Measurements from ENCODE around the gene ARL2BP.
A peak's percentile ranks its signal among the peaks of the same experiment; 100 is the strongest.

The ARL2BP gene

GRCh38 chr16:57242650-57243049, 2.4 kb upstream of the ARL2BP start:
- H3K36me3 Mint-ChIP-seq (ENCODE audit: insufficient read depth), result peaks cover 20% of the 10 kb centered on the region
- DNase-seq (ENCODE audit: low spot score in 2 of 2) (no peak), ATAC-seq (replicated peaks; ENCODE audit: extremely low read depth, poor library complexity, severe bottlenecking) (no peak)
- no peaks in the 10 kb centered on the region for H3K9me3 Mint-ChIP-seq
- H3K27ac Mint-ChIP-seq (ENCODE audit: low read depth), result no peak overlapping the region
- H3K4me3 Mint-ChIP-seq, result no peak overlapping the region
- H3K27me3 Mint-ChIP-seq, result no peaks in the 10 kb centered on the region
- H3K4me1 Mint-ChIP-seq, result peaks cover 19% of the 10 kb centered on the region

GRCh38 chr16:57244463-57244766, 644 bp upstream of the ARL2BP start:
- Mint-ChIP-seq H3K4me1 (peaks cover 19% of the 10 kb centered on the region), H3K36me3 (ENCODE audit: insufficient read depth) (peaks cover 25% of the 10 kb centered on the region), H3K4me3 (peak overlapping the region; percentile 87), H3K9me3 (no peaks in the 10 kb centered on the region), H3K27me3 (no peaks in the 10 kb centered on the region), H3K27ac (ENCODE audit: low read depth) (peak overlapping the region; percentile 94)
- ATAC-seq (replicated peaks; ENCODE audit: extremely low read depth, poor library complexity, severe bottlenecking) (peak; percentile 52), DNase-seq (ENCODE audit: low spot score in 2 of 2) (no peak)

GRCh38 chr16:57245472-57246113, 534 bp downstream of the ARL2BP start:
- H3K9me3 Mint-ChIP-seq, result no peaks in the 10 kb centered on the region
- no peaks in the 10 kb centered on the region for H3K27me3 Mint-ChIP-seq
- ATAC-seq (replicated peaks; ENCODE audit: extremely low read depth, poor library complexity, severe bottlenecking) (peak; percentile 21), DNase-seq (ENCODE audit: low spot score in 2 of 2) (no peak)
- peak overlapping the region; percentile 87 for H3K4me3 Mint-ChIP-seq
- H3K36me3 Mint-ChIP-seq (ENCODE audit: insufficient read depth), result peaks cover 34% of the 10 kb centered on the region
- H3K4me1 Mint-ChIP-seq, result peaks cover 19% of the 10 kb centered on the region
- peak overlapping the region; percentile 88 for H3K27ac Mint-ChIP-seq (ENCODE audit: low read depth)

GRCh38 chr16:57251352-57251751, 6.3 kb downstream of the ARL2BP start:
- Mint-ChIP-seq H3K36me3 (ENCODE audit: insufficient read depth) (peaks cover 53% of the 10 kb centered on the region), H3K4me3 (no peak overlapping the region)

GRCh38 chr16:57252148-57252721, 7.2 kb downstream of the ARL2BP start:
- H3K27me3 Mint-ChIP-seq, result no peaks in the 10 kb centered on the region
- DNase-seq (ENCODE audit: low spot score in 2 of 2), result no peak
- H3K4me1 Mint-ChIP-seq, result peaks cover 10% of the 10 kb centered on the region
- H3K27ac Mint-ChIP-seq (ENCODE audit: low read depth), result no peak overlapping the region
- H3K4me3 Mint-ChIP-seq, result no peak overlapping the region
- no peaks in the 10 kb centered on the region for H3K9me3 Mint-ChIP-seq
- H3K36me3 Mint-ChIP-seq (ENCODE audit: insufficient read depth), result peaks cover 53% of the 10 kb centered on the region
- ATAC-seq (replicated peaks; ENCODE audit: extremely low read depth, poor library complexity, severe bottlenecking), result no peak

More at GRCh38 chr16:57251352-57251751, 6.3 kb downstream of the ARL2BP start:
- ATAC-seq (replicated peaks; ENCODE audit: extremely low read depth, poor library complexity, severe bottlenecking) (no peak), DNase-seq (ENCODE audit: low spot score in 2 of 2) (no peak)
- Mint-ChIP-seq H3K27ac (ENCODE audit: low read depth) (no peak overlapping the region), H3K27me3 (no peaks in the 10 kb centered on the region), H3K4me1 (peaks cover 10% of the 10 kb centered on the region), H3K9me3 (no peaks in the 10 kb centered on the region)

GRCh38 chr16:57253466-57253865, 8.4 kb downstream of the ARL2BP start:
- no peaks in the 10 kb centered on the region for H3K9me3 Mint-ChIP-seq
- H3K4me3 Mint-ChIP-seq, result no peak overlapping the region
- no peak overlapping the region for H3K27ac Mint-ChIP-seq (ENCODE audit: low read depth)
- no peaks in the 10 kb centered on the region for H3K27me3 Mint-ChIP-seq
- ATAC-seq (replicated peaks; ENCODE audit: extremely low read depth, poor library complexity, severe bottlenecking), result no peak
- no peak for DNase-seq (ENCODE audit: low spot score in 2 of 2)
- peaks cover 10% of the 10 kb centered on the region for H3K4me1 Mint-ChIP-seq
- H3K36me3 Mint-ChIP-seq (ENCODE audit: insufficient read depth), result peaks cover 47% of the 10 kb centered on the region

GRCh38 chr16:57255686-57256415, 10.8 kb downstream of the ARL2BP start:
- no peak overlapping the region for H3K27ac Mint-ChIP-seq (ENCODE audit: low read depth)
- H3K9me3 Mint-ChIP-seq, result no peaks in the 10 kb centered on the region
- H3K27me3 Mint-ChIP-seq, result no peaks in the 10 kb centered on the region
- no peak overlapping the region for H3K4me3 Mint-ChIP-seq
- peaks cover 17% of the 10 kb centered on the region for H3K4me1 Mint-ChIP-seq
- DNase-seq (ENCODE audit: low spot score in 2 of 2) (no peak), ATAC-seq (replicated peaks; ENCODE audit: extremely low read depth, poor library complexity, severe bottlenecking) (no peak)
- H3K36me3 Mint-ChIP-seq (ENCODE audit: insufficient read depth), result peaks cover 25% of the 10 kb centered on the region

- ATAC-seq (replicated peaks; ENCODE audit: extremely low read depth, poor library complexity, severe bottlenecking) (no peak), DNase-seq (ENCODE audit: low spot score in 2 of 2) (no peak)
- Mint-ChIP-seq H3K36me3 (ENCODE audit: insufficient read depth) (peaks cover 21% of the 10 kb centered on the region), H3K27me3 (no peaks in the 10 kb centered on the region), H3K4me1 (peaks cover 17% of the 10 kb centered on the region), H3K9me3 (no peaks in the 10 kb centered on the region), H3K4me3 (no peak overlapping the region), H3K27ac (ENCODE audit: low read depth) (no peak overlapping the region)
These were observed 11.7 kb downstream of the ARL2BP start for GRCh38 chr16:57256601-57257395.

GRCh38 chr16:57257455-57258070, 12.5 kb downstream of the ARL2BP start:
- no peak for ATAC-seq (replicated peaks; ENCODE audit: extremely low read depth, poor library complexity, severe bottlenecking)
- Mint-ChIP-seq H3K4me3 (no peak overlapping the region), H3K9me3 (no peaks in the 10 kb centered on the region), H3K36me3 (ENCODE audit: insufficient read depth) (peaks cover 14% of the 10 kb centered on the region), H3K27ac (ENCODE audit: low read depth) (no peak overlapping the region), H3K4me1 (peaks cover 12% of the 10 kb centered on the region), H3K27me3 (no peaks in the 10 kb centered on the region)
- DNase-seq (ENCODE audit: low spot score in 2 of 2), result no peak

- no peaks in the 10 kb centered on the region for H3K9me3 Mint-ChIP-seq
- H3K27me3 Mint-ChIP-seq, result no peaks in the 10 kb centered on the region
- H3K27ac Mint-ChIP-seq (ENCODE audit: low read depth), result no peak overlapping the region
- H3K4me1 Mint-ChIP-seq, result peaks cover 12% of the 10 kb centered on the region
- ATAC-seq (replicated peaks; ENCODE audit: extremely low read depth, poor library complexity, severe bottlenecking) (no peak), DNase-seq (ENCODE audit: low spot score in 2 of 2) (no peak)
- peaks cover 9% of the 10 kb centered on the region for H3K36me3 Mint-ChIP-seq (ENCODE audit: insufficient read depth)
- no peak overlapping the region for H3K4me3 Mint-ChIP-seq
These were observed 13.3 kb downstream of the ARL2BP start for GRCh38 chr16:57258226-57258909.

- DNase-seq (ENCODE audit: low spot score in 2 of 2) (no peak), ATAC-seq (replicated peaks; ENCODE audit: extremely low read depth, poor library complexity, severe bottlenecking) (no peak)
- Mint-ChIP-seq H3K27ac (ENCODE audit: low read depth) (no peak overlapping the region), H3K4me3 (no peak overlapping the region), H3K4me1 (peaks cover 12% of the 10 kb centered on the region), H3K36me3 (ENCODE audit: insufficient read depth) (peaks cover 6% of the 10 kb centered on the region), H3K27me3 (no peaks in the 10 kb centered on the region), H3K9me3 (no peaks in the 10 kb centered on the region)
These were observed 13.9 kb downstream of the ARL2BP start for GRCh38 chr16:57258910-57259475.
